Lower lobe of right lung (tissue), 2 donors: ENCODE data around the gene OSER1. TPM values are rescaled to one million over a fixed set of nuclear protein-coding genes. Genes with fewer than 3 reads are reported as not detected.

ENCODE experiments used
- ATAC-seq, 2 donors: fragments of 200-7000 bp; cut with Tn5 transposase; one replicate each; pipeline ENCODE4 v1.9.1; 2020 to 2022; ENCODE audit warnings: mild to moderate bottlenecking in 2 of 2, moderate library complexity in 2 of 2
- DNase-seq: peaks from one replicate; pipeline ENCODE4 v3.0.0-alpha.2; 2020
- H3K27ac ChIP-seq: fragments of 200-600 bp; one replicate; pipeline ENCODE4 v1.8.0; 2022
- H3K27me3 ChIP-seq: fragments of 200-600 bp; one replicate; pipeline ENCODE4 v1.8.0; 2022; ENCODE audit warnings: low read depth
- H3K36me3 ChIP-seq: fragments of 200-600 bp; one replicate; pipeline ENCODE4 v1.8.0; 2022; ENCODE audit warnings: mild to moderate bottlenecking
- H3K4me1 ChIP-seq: fragments of 200-600 bp; one replicate; pipeline ENCODE4 v1.8.0; 2022
- H3K4me3 ChIP-seq: fragments of 200-600 bp; one replicate; pipeline ENCODE4 v1.8.0; 2022; ENCODE audit warnings: mild to moderate bottlenecking
- H3K9me3 ChIP-seq: fragments of 200-600 bp; one replicate; pipeline ENCODE4 v1.8.0; 2022
- intact Hi-C: fragments of 100-400 bp; cut with DNase I; formaldehyde crosslinking; loops from one replicate; pipeline ENCODE4 v1.11.0; 2022
- total RNA-seq: library from RNA; stranded (reverse); fragmentation: NEBNext Ultra II Directional; extraction: Animal tissue kit (Norgen Biotek cat#: 25700); gene quantifications from one replicate; pipeline ENCODE4 v1.2.1, GENCODE V29; 2021
- TF ChIP-seq, protein P1 (sequence below): fragments of 200-600 bp; IDR thresholded peaks from one replicate; pipeline ENCODE4 v1.8.0; 2022; ENCODE audit warnings: antibody characterized with exemption, mild to moderate bottlenecking
- donor health status: DM: no; HTN: yes; CAD: no; lungs with severe emphysema.

OSER1 gene
- total RNA-seq, 1 donor from 2014 or later, result 32.9 TPM

DNA sequence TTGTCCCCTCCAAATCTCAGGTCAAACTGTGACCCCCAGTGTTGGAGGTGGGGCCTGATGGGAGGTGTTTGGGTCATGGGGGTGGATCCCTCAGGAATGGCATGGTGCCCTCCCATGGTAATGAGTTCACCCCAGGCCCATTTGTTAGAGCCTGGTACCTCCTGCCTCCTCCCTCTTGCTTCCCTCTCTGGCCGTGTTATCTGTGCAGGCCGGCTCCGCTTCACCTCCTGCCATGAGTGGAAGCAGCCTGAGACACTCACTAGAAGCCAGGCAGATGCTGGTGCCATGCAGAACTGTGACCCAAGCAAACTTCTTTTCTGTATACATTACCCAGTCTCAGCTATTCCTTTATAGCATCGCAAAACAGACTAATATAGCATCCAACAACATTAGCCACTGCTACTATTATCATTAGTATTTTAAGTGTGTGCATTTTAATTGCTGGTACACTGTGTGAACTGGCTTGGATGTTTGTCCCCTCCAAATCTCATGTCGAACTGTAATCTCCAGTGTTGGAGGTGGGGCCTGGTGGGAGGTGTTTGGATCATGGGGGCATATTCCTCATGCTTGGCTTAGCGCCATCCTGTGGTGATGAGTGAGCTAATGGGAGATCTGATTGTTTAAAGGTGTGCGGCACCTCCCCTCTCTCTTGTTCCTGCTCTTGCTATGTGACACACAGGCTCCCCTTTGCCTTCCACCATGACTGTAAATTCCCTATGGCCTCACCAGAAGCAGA lies 12.2 kb upstream of the OSER1 start:
- peaks cover 4% of the 10 kb centered on the region for H3K36me3 ChIP-seq
- no peaks in the 10 kb centered on the region for H3K9me3 ChIP-seq
- peaks cover 5% of the 10 kb centered on the region for H3K4me1 ChIP-seq
- TF ChIP-seq, protein P1, sequence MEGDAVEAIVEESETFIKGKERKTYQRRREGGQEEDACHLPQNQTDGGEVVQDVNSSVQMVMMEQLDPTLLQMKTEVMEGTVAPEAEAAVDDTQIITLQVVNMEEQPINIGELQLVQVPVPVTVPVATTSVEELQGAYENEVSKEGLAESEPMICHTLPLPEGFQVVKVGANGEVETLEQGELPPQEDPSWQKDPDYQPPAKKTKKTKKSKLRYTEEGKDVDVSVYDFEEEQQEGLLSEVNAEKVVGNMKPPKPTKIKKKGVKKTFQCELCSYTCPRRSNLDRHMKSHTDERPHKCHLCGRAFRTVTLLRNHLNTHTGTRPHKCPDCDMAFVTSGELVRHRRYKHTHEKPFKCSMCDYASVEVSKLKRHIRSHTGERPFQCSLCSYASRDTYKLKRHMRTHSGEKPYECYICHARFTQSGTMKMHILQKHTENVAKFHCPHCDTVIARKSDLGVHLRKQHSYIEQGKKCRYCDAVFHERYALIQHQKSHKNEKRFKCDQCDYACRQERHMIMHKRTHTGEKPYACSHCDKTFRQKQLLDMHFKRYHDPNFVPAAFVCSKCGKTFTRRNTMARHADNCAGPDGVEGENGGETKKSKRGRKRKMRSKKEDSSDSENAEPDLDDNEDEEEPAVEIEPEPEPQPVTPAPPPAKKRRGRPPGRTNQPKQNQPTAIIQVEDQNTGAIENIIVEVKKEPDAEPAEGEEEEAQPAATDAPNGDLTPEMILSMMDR, result no peak
- intact Hi-C loops, result no loop called here
- no peak overlapping the region for H3K4me3 ChIP-seq
- no peak overlapping the region for H3K27ac ChIP-seq
- no peak for ATAC-seq
- no peaks in the 10 kb centered on the region for H3K27me3 ChIP-seq
- no peak for DNase-seq

DNA sequence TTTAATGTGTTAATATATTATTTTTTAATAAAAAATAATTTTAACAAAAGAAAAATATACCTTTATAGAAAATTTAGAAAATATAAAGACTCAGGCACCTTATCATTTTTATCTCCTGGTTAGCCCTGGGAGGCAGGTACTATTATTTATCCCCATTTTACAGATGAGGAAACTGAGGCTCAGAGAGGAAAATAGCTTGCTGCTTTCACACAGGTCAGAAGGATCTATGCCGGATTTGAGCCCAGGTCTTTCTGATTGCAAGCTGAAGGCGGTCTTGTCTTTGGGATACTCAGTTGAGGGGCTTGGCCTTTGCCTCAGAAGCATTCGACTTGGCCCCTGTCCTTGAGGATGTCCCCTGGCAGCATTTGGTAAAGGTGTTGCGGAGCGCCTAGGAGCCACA lies 11.5 kb upstream of the OSER1 start:
- peaks cover 4% of the 10 kb centered on the region for H3K36me3 ChIP-seq
- intact Hi-C loops, result no loop called here
- DNase-seq, result no peak
- H3K4me3 ChIP-seq, result no peak overlapping the region
- H3K27ac ChIP-seq, result no peak overlapping the region
- no peaks in the 10 kb centered on the region for H3K9me3 ChIP-seq
- no peak for ATAC-seq
- TF ChIP-seq, protein P1, result no peak
- H3K27me3 ChIP-seq, result no peaks in the 10 kb centered on the region
- H3K4me1 ChIP-seq, result peaks cover 12% of the 10 kb centered on the region

GRCh38 chr20:44221368-44221954 lies 10.9 kb upstream of the OSER1 start:
- DNase-seq (no peak), ATAC-seq (no peak)
- TF ChIP-seq, protein P1, result no peak
- Histone ChIP-seq H3K9me3 (no peaks in the 10 kb centered on the region), H3K4me3 (no peak overlapping the region), H3K27ac (no peak overlapping the region), H3K4me1 (peaks cover 12% of the 10 kb centered on the region), H3K36me3 (peaks cover 4% of the 10 kb centered on the region), H3K27me3 (no peaks in the 10 kb centered on the region)
- intact Hi-C loops, result no loop called here

DNA sequence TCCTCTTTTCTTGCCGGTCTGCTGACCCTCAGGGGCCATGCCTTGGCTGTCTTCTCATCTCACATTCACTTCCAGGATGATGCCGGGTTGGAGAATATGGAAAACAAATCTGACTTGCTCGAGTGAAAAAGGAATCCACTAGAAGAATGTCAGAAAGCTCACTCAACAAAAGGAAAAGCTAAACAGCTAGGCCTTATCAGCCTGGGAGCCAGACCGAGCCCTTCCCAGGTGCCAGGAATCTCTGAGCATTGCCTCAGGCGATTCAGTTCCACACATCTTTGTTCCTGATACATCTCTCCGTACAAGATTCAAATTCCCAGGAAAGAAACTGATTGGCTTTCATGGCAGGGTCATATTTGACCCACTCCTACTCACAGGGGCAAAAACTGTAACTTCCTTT lies 9.2 kb upstream of the OSER1 start:
- H3K27me3 ChIP-seq, result no peaks in the 10 kb centered on the region
- no peak overlapping the region for H3K4me3 ChIP-seq
- TF ChIP-seq, protein P1, result no peak
- peaks cover under 1% of the 10 kb centered on the region for H3K36me3 ChIP-seq
- no peaks in the 10 kb centered on the region for H3K9me3 ChIP-seq
- intact Hi-C loops, result loop anchor here (5.0 kb wide), 1 partner anchor 93 kb away; the partner anchor contains the start of gene FITM2
- H3K27ac ChIP-seq, result no peak overlapping the region
- DNase-seq (no peak), ATAC-seq (no peak)
- H3K4me1 ChIP-seq, result peaks cover 12% of the 10 kb centered on the region

DNA sequence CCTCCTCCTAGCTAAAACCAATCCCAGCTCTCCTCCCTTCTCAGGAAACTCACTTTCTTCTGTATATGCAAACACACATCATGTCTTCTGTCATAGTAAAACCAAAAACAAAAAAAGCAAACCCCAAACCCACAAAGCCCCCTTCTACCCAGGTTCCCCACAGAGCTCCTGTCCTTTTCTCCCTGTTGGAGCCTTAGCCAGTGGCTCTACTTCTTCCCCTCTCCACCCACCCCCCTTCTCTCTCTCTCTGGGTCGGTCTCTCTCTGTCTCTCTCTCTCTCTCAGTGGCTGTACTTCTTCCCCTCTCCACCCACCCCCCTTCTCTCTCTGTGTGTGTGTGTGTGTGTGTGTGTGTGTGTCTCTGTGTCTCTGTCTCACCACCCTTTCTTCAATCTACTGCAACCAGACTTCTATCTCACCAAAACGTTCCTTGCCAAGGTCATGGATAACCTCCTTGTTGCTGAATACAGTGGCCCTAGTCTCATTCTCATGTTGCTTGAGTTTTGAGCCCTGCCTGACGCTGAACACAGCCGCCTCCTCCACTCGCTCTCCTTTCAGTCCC lies 8.7 kb upstream of the OSER1 start:
- Histone ChIP-seq H3K4me3 (no peak overlapping the region), H3K4me1 (peaks cover 12% of the 10 kb centered on the region), H3K27ac (no peak overlapping the region), H3K27me3 (no peaks in the 10 kb centered on the region), H3K9me3 (no peaks in the 10 kb centered on the region), H3K36me3 (no peaks in the 10 kb centered on the region)
- DNase-seq, result no peak
- intact Hi-C loops, result loop anchor here (5.0 kb wide), 1 partner anchor 93 kb away; the partner anchor contains the start of gene FITM2
- TF ChIP-seq, protein P1, result no peak
- ATAC-seq, result no peak
